CD4-positive, CD25-positive, alpha-beta regulatory T cell (primary cell): ENCODE data around the gene LUM. TPM values are rescaled to one million over a fixed set of nuclear protein-coding genes. Genes with fewer than 3 reads are reported as not detected.

Source experiments
- ATAC-seq, 2 donors: fragments of 150-1000 bp; cut with Tn5 transposase; one replicate each; pipeline ENCODE4 v1.10.0; 2021; ENCODE audit warnings: low read depth in 2 of 2, moderate number of reproducible peaks in 2 of 2, moderate library complexity in 1 of 2
- DNase-seq, 3 donors: peaks; one replicate each; pipeline versions ENCODE4 v3.0.0 to v3.0.0-alpha.2; 2012 to 2022; ENCODE audit warnings: mixed read lengths in 1 of 3
- H3K27ac ChIP-seq: one replicate; pipeline ENCODE4 v1.7.0; 2013; ENCODE audit warnings: mild to moderate bottlenecking, low read length; ENCODE audit not compliant: insufficient read depth, poor library complexity, severe bottlenecking
- H3K27me3 ChIP-seq: one replicate; pipeline ENCODE4 v1.7.0; 2013; ENCODE audit warnings: low read length; ENCODE audit not compliant: control insufficient read depth, insufficient read depth
- H3K36me3 ChIP-seq: one replicate; pipeline ENCODE4 v1.7.0; 2013; ENCODE audit warnings: mild to moderate bottlenecking, low read length, moderate library complexity; ENCODE audit not compliant: control insufficient read depth, insufficient read depth
- H3K4me1 ChIP-seq: 2 replicates; pipeline ENCODE4 v1.7.0; 2013; ENCODE audit warnings: mild to moderate bottlenecking, low read length; ENCODE audit not compliant: insufficient read depth, control insufficient read depth, poor library complexity, severe bottlenecking
- H3K4me3 ChIP-seq: one replicate; pipeline ENCODE4 v1.7.0; 2013; ENCODE audit warnings: low read depth, mild to moderate bottlenecking, low read length, moderate library complexity
- H3K9me3 ChIP-seq, 2 experiments: 1 replicate in 1 of 2; 2 replicates in 1 of 2; pipeline ENCODE4 v1.7.0; 2013; ENCODE audit warnings: low read length in 2 of 2, mild to moderate bottlenecking in 1 of 2, moderate library complexity in 1 of 2; ENCODE audit not compliant: control insufficient read depth in 2 of 2
- H3K27ac Mint-ChIP-seq, 3 donors: one replicate each; pipeline ENCODE4 v1.8.0; 2020 to 2022; ENCODE audit warnings: mild to moderate bottlenecking in 3 of 3, mixed read lengths in 3 of 3, moderate library complexity in 2 of 3
- H3K27me3 Mint-ChIP-seq: one replicate; pipeline ENCODE4 v1.8.0; 2022; ENCODE audit warnings: mild to moderate bottlenecking, mixed read lengths
- H3K36me3 Mint-ChIP-seq: one replicate; pipeline ENCODE4 v1.8.0; 2020; ENCODE audit warnings: mixed read lengths
- H3K4me1 Mint-ChIP-seq, 4 donors: one replicate each; pipeline ENCODE4 v1.8.0; 2020 to 2022; ENCODE audit warnings: mixed read lengths in 4 of 4, mild to moderate bottlenecking in 1 of 4
- H3K4me3 Mint-ChIP-seq, 4 donors: one replicate each; pipeline ENCODE4 v1.8.0; 2020 to 2022; ENCODE audit warnings: mild to moderate bottlenecking in 4 of 4, mixed read lengths in 4 of 4, moderate library complexity in 3 of 4
- H3K9me3 Mint-ChIP-seq, 7 donors: one replicate each; pipeline ENCODE4 v1.8.0; 2020 to 2022; ENCODE audit warnings: mixed read lengths in 7 of 7, mild to moderate bottlenecking in 3 of 7, moderate library complexity in 2 of 7
- polyA plus RNA-seq, 4 donors: library from polyadenylated mRNA; unstranded; fragments of 300-500 nt; fragmentation: Illumina TruSeq; gene quantifications; one replicate each; pipeline ENCODE4 v1.2.3, GENCODE V29; 2021
- total RNA-seq: library from RNA; stranded (reverse); gene quantifications from one replicate; pipeline ENCODE4 v1.2.3, GENCODE V29; 2022

The LUM gene
- total and polyA plus RNA-seq, 5 donors from 2014 or later: not detected

DNA sequence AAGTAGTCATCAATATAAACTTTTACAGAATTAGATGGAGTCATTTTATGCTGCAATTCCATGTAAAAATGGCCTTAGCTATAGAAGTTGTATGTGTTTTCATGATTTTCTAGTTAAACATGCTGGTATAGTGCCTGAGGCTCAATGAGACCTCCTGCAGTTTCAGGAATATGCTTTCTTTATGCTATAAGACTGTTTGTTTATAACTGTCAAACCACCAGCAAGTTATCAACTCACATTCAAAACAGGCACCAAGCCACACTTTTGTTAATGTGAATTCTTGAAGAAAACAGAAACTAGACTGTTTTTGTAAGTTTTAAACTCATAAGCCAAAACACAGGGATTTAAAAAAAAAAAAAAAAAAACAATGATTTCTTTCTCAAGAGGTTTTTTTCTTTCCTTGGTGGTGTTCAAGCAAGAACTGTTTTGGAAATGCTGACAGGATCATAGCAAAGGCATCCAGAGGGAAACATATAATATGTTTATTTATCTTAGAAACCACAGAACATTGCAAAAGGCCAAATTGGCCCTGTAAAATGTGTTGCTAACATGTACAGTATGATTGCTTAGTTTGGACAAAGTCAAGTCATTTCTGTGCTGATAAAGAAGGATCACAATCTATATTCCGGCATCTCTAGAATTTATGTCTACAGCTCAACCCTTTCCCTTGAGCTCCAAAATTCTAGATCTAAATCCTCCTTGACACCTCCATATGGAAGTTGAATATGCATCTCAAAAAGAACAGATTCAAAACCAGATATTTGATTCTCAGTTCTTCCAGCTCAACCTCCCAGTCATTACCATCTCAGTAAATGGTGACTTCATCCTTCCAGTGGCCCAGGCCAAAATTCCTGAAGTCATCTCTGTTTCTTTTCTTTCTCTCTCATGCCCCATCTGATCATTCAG is 29.0 kb upstream of the LUM start:
- Histone ChIP-seq H3K4me1 (no peaks in the 10 kb centered on the region), H3K36me3 (no peaks in the 10 kb centered on the region), H3K9me3 (no peaks in the 10 kb centered on the region), H3K27me3 (no peaks in the 10 kb centered on the region), H3K27ac (no peak overlapping the region), H3K4me3 (no peak overlapping the region)
- H3K4me3 Mint-ChIP-seq: no peak overlapping the region
- no peaks in the 10 kb centered on the region for H3K27me3 Mint-ChIP-seq
- ATAC-seq (no peak), DNase-seq (no peak)
- no peak overlapping the region for H3K27ac Mint-ChIP-seq
- H3K9me3 Mint-ChIP-seq: peaks cover 0 to 3% (median 0%) of the 10 kb centered on the region in 7 donors
- no peaks in the 10 kb centered on the region for H3K36me3 Mint-ChIP-seq
- H3K4me1 Mint-ChIP-seq: peaks cover 0 to 1% (median 0%) of the 10 kb centered on the region in 4 donors

DNA sequence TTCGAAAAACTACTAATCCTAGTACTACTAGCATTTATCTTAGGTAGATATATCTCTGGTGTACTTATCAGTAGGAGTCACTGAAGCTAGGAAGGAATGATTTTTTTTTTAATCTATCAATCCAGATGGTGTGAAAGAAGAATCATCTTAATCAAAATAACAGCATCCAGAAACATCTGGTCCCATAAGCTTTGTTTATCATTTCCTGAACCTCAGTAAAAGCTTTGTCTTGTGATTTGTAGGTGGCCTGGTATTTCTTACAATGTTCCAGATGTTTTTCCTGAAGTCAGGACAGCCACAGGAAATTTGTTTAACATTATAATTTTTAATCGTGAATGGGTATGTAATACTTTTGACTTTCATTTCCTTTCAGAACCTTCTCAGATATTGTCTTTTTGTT is 28.0 kb upstream of the LUM start:
- Mint-ChIP-seq H3K4me3 (no peak overlapping the region), H3K4me1 (peaks cover 0 to 1% (median 0%) of the 10 kb centered on the region in 4 donors)

DNA sequence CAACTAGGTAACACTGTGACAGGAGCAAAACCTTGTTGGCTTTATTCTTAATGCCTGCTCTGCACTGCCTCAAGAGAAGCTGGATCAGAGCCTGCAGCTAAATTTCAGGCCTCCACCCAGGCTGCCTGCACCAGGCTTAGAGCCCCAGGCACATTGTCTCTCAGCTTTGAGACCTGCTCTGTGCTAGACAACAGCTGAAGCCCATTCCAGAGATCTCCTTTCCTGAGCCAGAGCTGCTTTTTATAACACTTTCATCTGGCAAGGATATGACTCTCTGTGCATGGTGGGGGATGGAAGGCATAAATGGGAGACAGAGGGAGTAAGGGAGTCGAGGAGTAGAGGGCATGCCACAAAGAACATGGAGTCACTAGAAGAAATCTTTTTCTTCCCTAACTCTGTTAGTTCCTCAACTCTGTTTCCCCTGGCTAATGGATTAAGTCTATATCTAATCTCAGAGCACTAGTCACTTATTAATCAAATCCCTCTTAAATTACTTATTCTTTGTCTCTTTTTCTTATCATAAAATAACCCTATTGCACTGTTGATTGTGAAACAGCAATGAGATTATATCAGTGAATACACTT is 27.1 kb upstream of the LUM start:
- no peak for ATAC-seq
- H3K36me3 Mint-ChIP-seq: no peaks in the 10 kb centered on the region
- H3K9me3 Mint-ChIP-seq: peaks cover 0 to 3% (median 0%) of the 10 kb centered on the region in 7 donors
- no peaks in the 10 kb centered on the region for H3K27me3 Mint-ChIP-seq
- H3K36me3 ChIP-seq: no peaks in the 10 kb centered on the region
- no peaks in the 10 kb centered on the region for H3K4me1 ChIP-seq
- peaks cover 0 to 1% (median 0%) of the 10 kb centered on the region in 4 donors for H3K4me1 Mint-ChIP-seq
- no peak overlapping the region for H3K27ac Mint-ChIP-seq
- H3K4me3 Mint-ChIP-seq: no peak overlapping the region
- H3K4me3 ChIP-seq: no peak overlapping the region
- no peaks in the 10 kb centered on the region for H3K27me3 ChIP-seq
- H3K27ac ChIP-seq: no peak overlapping the region
- DNase-seq: no peak
- no peaks in the 10 kb centered on the region for H3K9me3 ChIP-seq

More for the DNA sequence above, 28.0 kb upstream of the LUM start:
- no peaks in the 10 kb centered on the region for H3K36me3 ChIP-seq
- H3K27ac ChIP-seq: no peak overlapping the region
- no peaks in the 10 kb centered on the region for H3K27me3 ChIP-seq
- H3K9me3 ChIP-seq: no peaks in the 10 kb centered on the region
- DNase-seq (no peak), ATAC-seq (no peak)
- no peaks in the 10 kb centered on the region for H3K4me1 ChIP-seq
- H3K9me3 Mint-ChIP-seq: peaks cover 0 to 3% (median 0%) of the 10 kb centered on the region in 7 donors
- H3K4me3 ChIP-seq: no peak overlapping the region
- H3K36me3 Mint-ChIP-seq: no peaks in the 10 kb centered on the region
- no peaks in the 10 kb centered on the region for H3K27me3 Mint-ChIP-seq
- H3K27ac Mint-ChIP-seq: no peak overlapping the region

DNA sequence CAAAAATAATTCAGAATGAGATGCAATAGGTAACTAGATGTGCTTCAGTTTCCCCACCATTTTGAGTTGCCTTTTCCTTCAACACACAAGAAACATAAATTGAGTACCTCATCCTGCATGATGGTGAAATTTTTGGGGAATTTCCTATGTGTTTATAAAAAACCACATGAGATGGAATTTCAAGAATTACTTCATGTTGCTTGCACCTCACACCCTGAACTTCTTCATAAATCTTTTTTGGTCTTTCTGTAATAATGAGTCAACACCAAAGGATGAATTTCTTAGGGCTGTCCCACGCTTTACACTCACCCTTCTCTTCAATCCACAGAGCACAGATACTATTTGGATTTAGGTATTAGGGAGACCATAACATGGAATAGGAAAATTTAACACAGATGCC is 22.6 kb upstream of the LUM start:
- H3K27ac Mint-ChIP-seq: no peak overlapping the region
- peaks cover 0 to 1% (median 0%) of the 10 kb centered on the region in 4 donors for H3K4me1 Mint-ChIP-seq

DNA sequence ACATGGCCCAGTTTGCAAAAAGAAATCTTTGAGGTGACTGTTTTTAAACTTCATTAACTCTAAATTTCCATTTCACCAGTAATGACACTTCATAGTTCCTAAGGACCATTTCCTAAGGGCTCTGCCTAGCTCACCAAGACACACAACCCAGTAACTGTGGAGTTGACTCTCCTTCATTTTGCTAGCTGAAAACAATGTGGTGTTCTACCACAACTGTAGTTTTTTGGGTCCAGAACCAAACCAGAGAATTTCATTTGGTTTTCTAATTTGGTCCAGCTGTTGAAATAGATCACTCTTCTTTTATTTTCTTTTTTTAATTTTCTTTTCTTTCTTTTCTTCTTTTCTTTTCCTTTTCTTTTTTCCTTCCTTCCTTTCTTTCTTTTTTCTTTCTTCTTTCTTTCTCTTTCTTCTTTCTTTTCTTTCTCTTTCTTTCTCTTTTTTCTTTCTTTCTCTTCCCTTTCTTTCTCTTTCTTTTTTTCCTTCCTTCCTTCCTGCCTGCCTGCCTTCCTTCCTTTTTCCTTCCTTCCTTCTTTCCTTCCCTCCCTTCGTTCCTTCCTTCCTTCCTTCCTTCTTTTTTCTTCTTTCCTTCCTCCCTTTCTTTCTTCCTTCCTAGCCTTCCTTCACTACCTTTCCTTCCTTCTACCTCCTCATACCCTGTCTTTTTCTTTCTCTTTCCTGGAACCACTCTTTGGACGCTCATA is 18.5 kb upstream of the LUM start:
- no peaks in the 10 kb centered on the region for H3K27me3 Mint-ChIP-seq
- no peak for DNase-seq
- Histone ChIP-seq H3K4me3 (no peak overlapping the region), H3K36me3 (no peaks in the 10 kb centered on the region), H3K9me3 (no peaks in the 10 kb centered on the region), H3K4me1 (no peaks in the 10 kb centered on the region), H3K27ac (no peak overlapping the region), H3K27me3 (no peaks in the 10 kb centered on the region)
- no peaks in the 10 kb centered on the region for H3K36me3 Mint-ChIP-seq
- H3K9me3 Mint-ChIP-seq: peaks cover 0 to 5% (median 0%) of the 10 kb centered on the region in 7 donors
- ATAC-seq: no peak
- H3K4me1 Mint-ChIP-seq: no peaks in the 10 kb centered on the region
- no peak overlapping the region for H3K4me3 Mint-ChIP-seq
- H3K27ac Mint-ChIP-seq: no peak overlapping the region

More for the DNA sequence above, 22.6 kb upstream of the LUM start:
- ATAC-seq (no peak), DNase-seq (no peak)
- Mint-ChIP-seq H3K36me3 (no peaks in the 10 kb centered on the region), H3K4me3 (no peak overlapping the region), H3K9me3 (peaks cover 0 to 7% (median 0%) of the 10 kb centered on the region in 7 donors), H3K27me3 (no peaks in the 10 kb centered on the region)
- no peaks in the 10 kb centered on the region for H3K36me3 ChIP-seq
- no peaks in the 10 kb centered on the region for H3K27me3 ChIP-seq
- no peak overlapping the region for H3K4me3 ChIP-seq
- H3K4me1 ChIP-seq: no peaks in the 10 kb centered on the region
- no peaks in the 10 kb centered on the region for H3K9me3 ChIP-seq
- H3K27ac ChIP-seq: no peak overlapping the region

DNA sequence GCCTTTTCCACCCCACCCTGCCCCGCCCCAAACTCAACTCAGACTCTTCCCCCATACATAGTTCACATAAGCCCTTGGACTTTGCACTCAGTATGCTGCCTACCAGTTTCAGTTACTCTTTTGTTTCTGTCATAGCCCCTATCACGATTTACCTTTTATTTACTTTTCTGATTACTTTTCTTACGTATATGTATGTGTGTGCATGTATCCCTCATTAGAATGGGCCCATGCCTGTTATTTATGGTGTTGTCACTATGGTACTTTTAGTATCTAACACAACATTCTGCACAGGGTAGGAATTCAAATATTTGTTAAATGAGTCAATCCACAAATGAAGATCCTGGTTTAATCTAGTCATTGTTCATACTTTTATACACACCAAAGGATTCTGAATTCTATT is 16.5 kb upstream of the LUM start:
- H3K27me3 Mint-ChIP-seq: no peaks in the 10 kb centered on the region
- H3K27ac ChIP-seq: no peak overlapping the region
- no peak overlapping the region for H3K4me3 Mint-ChIP-seq
- no peaks in the 10 kb centered on the region for H3K9me3 ChIP-seq
- no peaks in the 10 kb centered on the region for H3K4me1 Mint-ChIP-seq
- no peaks in the 10 kb centered on the region for H3K4me1 ChIP-seq
- no peaks in the 10 kb centered on the region for H3K36me3 Mint-ChIP-seq
- DNase-seq (no peak), ATAC-seq (no peak)
- no peak overlapping the region for H3K4me3 ChIP-seq
- H3K9me3 Mint-ChIP-seq: peaks cover 0 to 5% (median 0%) of the 10 kb centered on the region in 7 donors
- no peaks in the 10 kb centered on the region for H3K27me3 ChIP-seq
- H3K36me3 ChIP-seq: no peaks in the 10 kb centered on the region
- no peak overlapping the region for H3K27ac Mint-ChIP-seq

DNA sequence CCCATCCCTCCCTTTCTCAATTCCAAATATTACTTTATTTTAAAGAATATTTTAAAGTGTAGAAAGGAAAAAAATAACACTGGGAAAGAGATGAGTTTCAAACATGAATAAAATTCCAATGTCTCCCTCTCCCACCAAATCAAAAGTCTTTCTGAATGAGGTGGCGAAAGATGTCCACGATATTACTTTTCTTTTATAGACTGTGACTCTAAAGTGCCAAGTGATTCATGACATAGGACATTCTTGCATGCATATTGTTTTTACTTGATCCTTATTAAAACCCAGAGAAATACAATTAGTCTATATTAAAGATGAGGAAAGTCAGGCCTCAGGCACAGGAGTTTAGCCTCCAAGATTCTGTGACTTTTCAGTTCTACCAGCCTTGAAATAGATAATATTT is 16.0 kb upstream of the LUM start:
- H3K4me1 Mint-ChIP-seq: no peaks in the 10 kb centered on the region
- H3K27me3 Mint-ChIP-seq: no peaks in the 10 kb centered on the region
- no peak for DNase-seq
- peaks cover 0 to 5% (median 0%) of the 10 kb centered on the region in 7 donors for H3K9me3 Mint-ChIP-seq
- no peak overlapping the region for H3K4me3 Mint-ChIP-seq
- no peaks in the 10 kb centered on the region for H3K4me1 ChIP-seq
- H3K36me3 Mint-ChIP-seq: no peaks in the 10 kb centered on the region
- H3K27me3 ChIP-seq: no peaks in the 10 kb centered on the region
- no peaks in the 10 kb centered on the region for H3K36me3 ChIP-seq
- H3K9me3 ChIP-seq: no peaks in the 10 kb centered on the region
- ATAC-seq: no peak
- H3K27ac Mint-ChIP-seq: no peak overlapping the region
- H3K27ac ChIP-seq: no peak overlapping the region
- no peak overlapping the region for H3K4me3 ChIP-seq
